Activated naive CD8-positive, alpha-beta T cell treated with anti-CD3 and anti-CD28 coated beads, Interleukin-2, amount 50 U/mL, for 24 hours (primary cell): Measurements from ENCODE around the gene TSPY2.
"Not testable (repeated sequence)": the region's sequence is repeated elsewhere in the genome, so short reads cannot be mapped to it uniquely, and the experiment has no call there.

Experiments used
- ATAC-seq: fragments of 150-1000 bp; cut with Tn5 transposase; one replicate; pipeline ENCODE4 v1.10.0; 2021
- DNase-seq: peaks from one replicate; pipeline ENCODE4 v3.0.0; 2021
- H3K27ac Mint-ChIP-seq: one replicate; pipeline ENCODE4 v1.8.0; 2021; ENCODE audit warnings: mild to moderate bottlenecking, mixed read lengths
- H3K27me3 Mint-ChIP-seq: one replicate; pipeline ENCODE4 v1.8.0; 2021; ENCODE audit warnings: mixed read lengths
- H3K36me3 Mint-ChIP-seq: one replicate; pipeline ENCODE4 v1.8.0; 2021; ENCODE audit warnings: low read depth, mixed read lengths
- H3K4me1 Mint-ChIP-seq: one replicate; pipeline ENCODE4 v1.8.0; 2021; ENCODE audit warnings: mixed read lengths
- H3K4me3 Mint-ChIP-seq: one replicate; pipeline ENCODE4 v1.8.0; 2021; ENCODE audit warnings: mild to moderate bottlenecking, moderate library complexity, mixed read lengths
- H3K9me3 Mint-ChIP-seq: one replicate; pipeline ENCODE4 v1.8.0; 2021; ENCODE audit warnings: mixed read lengths

The TSPY2 gene

GRCh38 chrY:6245923-6246322 is at the start of gene TSPY2:
TSS of gene TSPY2 (plus strand) at chrY:6246223. CDS start at chrY:6246269, 46 bp downstream.
- H3K27me3 Mint-ChIP-seq, H3K4me1 Mint-ChIP-seq: not testable (repeated sequence)

GRCh38 chrY:6209565-6209964 is 36.5 kb upstream of the TSPY2 start:
- H3K27me3 Mint-ChIP-seq, H3K9me3 Mint-ChIP-seq, ATAC-seq, H3K4me3 Mint-ChIP-seq, H3K27ac Mint-ChIP-seq, DNase-seq, H3K36me3 Mint-ChIP-seq, H3K4me1 Mint-ChIP-seq: not testable (repeated sequence)

More at GRCh38 chrY:6245923-6246322, at the start of gene TSPY2:
- not testable (repeated sequence) for H3K4me3 Mint-ChIP-seq, H3K27ac Mint-ChIP-seq, H3K9me3 Mint-ChIP-seq, ATAC-seq, DNase-seq, H3K36me3 Mint-ChIP-seq

GRCh38 chrY:6217045-6217444 is 29.0 kb upstream of the TSPY2 start:
- not testable (repeated sequence) for DNase-seq, H3K27me3 Mint-ChIP-seq, H3K9me3 Mint-ChIP-seq, H3K4me1 Mint-ChIP-seq, H3K36me3 Mint-ChIP-seq, H3K27ac Mint-ChIP-seq, H3K4me3 Mint-ChIP-seq, ATAC-seq

DNA sequence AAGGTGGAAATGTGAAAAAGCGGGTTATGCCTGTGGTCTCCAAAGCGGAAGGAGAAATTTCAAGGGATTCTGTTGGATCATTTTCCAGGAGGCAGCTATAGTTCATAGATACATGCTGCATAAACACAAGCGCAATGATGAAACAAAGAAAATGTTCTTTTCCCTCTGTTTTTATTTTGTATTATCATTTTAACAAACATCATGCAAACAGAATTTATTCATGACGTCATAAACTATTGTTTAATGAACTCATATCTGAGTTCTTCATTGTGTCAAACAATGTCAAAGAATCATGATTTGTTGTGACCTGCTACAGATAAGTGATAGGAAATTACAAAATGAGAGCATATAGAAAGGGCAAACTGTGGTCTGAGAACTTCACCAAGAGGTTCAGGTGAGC is 23.8 kb downstream of the TSPY2 start:
- not testable (repeated sequence) for H3K36me3 Mint-ChIP-seq, ATAC-seq, DNase-seq, H3K9me3 Mint-ChIP-seq, H3K4me1 Mint-ChIP-seq, H3K27ac Mint-ChIP-seq, H3K27me3 Mint-ChIP-seq, H3K4me3 Mint-ChIP-seq
